ENCODE data around the gene FILIP1L.

FILIP1L gene

GRCh38 chr3:100125161-100125938 lies 11.0 kb upstream of the FILIP1L start:
- no peak for DNase-seq (ENCODE audit: low read depth in 2 of 2)

GRCh38 chr3:100124201-100124761 lies 10.0 kb upstream of the FILIP1L start:
- no peak for DNase-seq (ENCODE audit: low read depth in 2 of 2)

- DNase-seq (ENCODE audit: low read depth in 2 of 2) = no peak
Observed at GRCh38 chr3:100123112-100123511, 8.8 kb upstream of the FILIP1L start.

GRCh38 chr3:100122321-100122720 lies 8.0 kb upstream of the FILIP1L start:
- DNase-seq (ENCODE audit: low read depth in 2 of 2) = no peak

GRCh38 chr3:100120693-100121092 lies 6.4 kb upstream of the FILIP1L start:
- DNase-seq (ENCODE audit: low read depth in 2 of 2) = no peak

GRCh38 chr3:100120012-100120411 lies 5.7 kb upstream of the FILIP1L start:
- DNase-seq (ENCODE audit: low read depth in 2 of 2) = no peak

GRCh38 chr3:100117093-100117492 lies 2.8 kb upstream of the FILIP1L start:
- DNase-seq (ENCODE audit: low read depth in 2 of 2) = no peak

GRCh38 chr3:100113723-100114412 lies 433 bp downstream of the FILIP1L start:
- DNase-seq (ENCODE audit: low read depth in 2 of 2) = no peak

- no peak for DNase-seq (ENCODE audit: low read depth in 2 of 2)
Observed at GRCh38 chr3:100111728-100112127, 2.6 kb downstream of the FILIP1L start.

- DNase-seq (ENCODE audit: low read depth in 2 of 2) = no peak
Observed at GRCh38 chr3:100110162-100110561, 4.1 kb downstream of the FILIP1L start.

GRCh38 chr3:100108464-100109079 lies 5.7 kb downstream of the FILIP1L start:
- DNase-seq (ENCODE audit: low read depth in 2 of 2) = no peak

- DNase-seq (ENCODE audit: low read depth in 2 of 2) = no peak
Observed at GRCh38 chr3:100107221-100107814, 7.0 kb downstream of the FILIP1L start.

- DNase-seq (ENCODE audit: low read depth in 2 of 2) = no peak
Observed at GRCh38 chr3:100106531-100107141, 7.7 kb downstream of the FILIP1L start.

GRCh38 chr3:100106094-100106493 lies 8.2 kb downstream of the FILIP1L start:
- no peak for DNase-seq (ENCODE audit: low read depth in 2 of 2)

- DNase-seq (ENCODE audit: low read depth in 2 of 2) = no peak
Observed at GRCh38 chr3:100105501-100105900, 8.8 kb downstream of the FILIP1L start.

GRCh38 chr3:100104817-100105413 lies 9.4 kb downstream of the FILIP1L start:
- DNase-seq (ENCODE audit: low read depth in 2 of 2) = no peak

- no peak for DNase-seq (ENCODE audit: low read depth in 2 of 2)
Observed at GRCh38 chr3:100104442-100104798, 9.9 kb downstream of the FILIP1L start.

- DNase-seq (ENCODE audit: low read depth in 2 of 2) = no peak
Observed at GRCh38 chr3:100103558-100104441, 10.5 kb downstream of the FILIP1L start.

GRCh38 chr3:100102757-100103156 lies 11.5 kb downstream of the FILIP1L start:
- DNase-seq (ENCODE audit: low read depth in 2 of 2) = no peak

- DNase-seq (ENCODE audit: low read depth in 2 of 2) = no peak
Observed at GRCh38 chr3:100100425-100100824, 13.9 kb downstream of the FILIP1L start.
